ENCODE results near the gene DNAL1.

DNA sequence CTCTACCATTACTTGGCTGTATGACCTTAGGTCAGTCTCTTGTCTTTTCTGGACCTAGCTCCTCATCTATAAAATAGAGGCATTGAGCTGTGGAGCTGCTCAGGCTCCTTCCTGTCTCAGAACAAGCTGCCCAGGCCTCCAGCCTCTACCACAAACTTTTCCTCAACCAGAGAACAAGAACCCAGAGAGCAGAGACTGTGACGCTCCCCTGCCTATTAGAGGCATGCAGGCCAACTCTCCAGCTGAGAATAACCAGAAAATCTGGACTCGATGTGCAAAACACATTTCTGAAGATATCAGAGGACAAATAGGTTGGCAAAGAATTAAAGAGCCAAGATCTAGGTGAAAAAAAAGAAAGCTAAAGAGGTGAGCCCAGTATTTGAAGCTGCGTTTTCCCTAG lies 87.2 kb downstream of the DNAL1 start:
- no peak for TF ChIP-seq GATA3 (IDR thresholded peaks at IDR 0.05; ENCODE audit: low read depth, low read length)
- TF ChIP-seq GATA2 (IDR thresholded peaks at IDR 0.05; ENCODE audit: low read depth, low read length), result no peak

All from SH-SY5Y (cell line).